Erythroblast (primary cell): ENCODE data around the gene ARHGAP42.

Source experiments
- GATA1 ChIP-seq: IDR thresholded peaks from 2 replicates; pipeline ENCODE4 v1.6.1; 2011; ENCODE audit warnings: low read depth, mild to moderate bottlenecking, control low read depth, low read length, moderate library complexity
- POLR2A ChIP-seq: IDR thresholded peaks from 2 replicates; pipeline ENCODE4 v1.6.1; 2011; ENCODE audit warnings: mild to moderate bottlenecking, low read length

DNA sequence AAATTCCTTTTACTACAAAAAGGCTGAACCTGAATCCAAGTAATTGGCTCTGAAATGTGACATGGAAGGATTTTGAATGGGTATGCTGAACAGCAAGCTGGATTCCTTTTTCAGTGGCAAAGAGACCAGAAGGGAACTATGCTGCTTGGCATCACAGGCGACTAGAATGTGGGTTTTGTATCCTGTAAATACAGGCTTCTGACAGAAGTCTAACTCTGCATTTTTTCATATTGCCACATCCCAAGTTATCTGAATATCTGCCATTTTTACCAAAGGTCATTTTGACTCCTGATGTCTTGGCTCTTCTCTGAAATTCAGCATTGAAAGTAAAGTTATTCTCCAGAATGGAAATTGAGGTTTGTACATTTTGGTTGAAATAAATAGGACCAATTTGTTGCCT, 145.7 kb downstream of the ARHGAP42 start:
- TF ChIP-seq POLR2A (no peak), GATA1 (no peak)
